Erythroblast (primary cell): Measurements from ENCODE around the gene IL22RA2.

ENCODE experiments used
- GATA1 ChIP-seq: IDR thresholded peaks from 2 replicates; pipeline ENCODE4 v1.6.1; 2011; ENCODE audit warnings: low read depth, mild to moderate bottlenecking, control low read depth, low read length, moderate library complexity
- POLR2A ChIP-seq: IDR thresholded peaks from 2 replicates; pipeline ENCODE4 v1.6.1; 2011; ENCODE audit warnings: mild to moderate bottlenecking, low read length

DNA sequence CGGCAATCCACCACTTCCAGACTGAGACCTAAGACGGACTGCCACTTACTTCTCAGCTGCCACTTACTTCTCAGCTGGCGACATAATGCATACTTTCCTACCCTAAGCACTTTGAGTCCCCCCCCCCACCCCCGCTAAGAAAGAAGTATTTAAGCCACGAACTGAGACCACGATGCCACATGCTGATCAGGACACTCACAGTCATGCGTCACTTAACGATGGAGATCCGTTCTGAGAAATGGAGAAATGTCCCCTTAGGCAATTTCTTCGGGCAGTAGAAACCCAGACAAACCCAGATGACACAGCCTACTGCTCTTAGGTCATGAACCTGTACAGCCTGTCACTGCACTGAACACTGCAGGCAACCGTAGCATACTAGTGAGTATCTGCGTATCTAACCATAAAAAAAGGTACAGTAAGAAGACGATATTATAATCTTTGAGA, 45.1 kb upstream of the IL22RA2 start:
- TF ChIP-seq POLR2A (no peak), GATA1 (no peak)
